Panc1 (cell line): Measurements from ENCODE around the gene HS1BP3. TPM values are rescaled to one million over a fixed set of nuclear protein-coding genes. Genes with fewer than 3 reads are reported as not detected.

ENCODE experiments used
- ATAC-seq: fragments of 200-7000 bp; cut with Tn5 transposase; 2 replicates; pipeline ENCODE4 v1.9.1; 2020; ENCODE audit warnings: mild to moderate bottlenecking, moderate library complexity
- BruUV-seq: library from RNA; stranded (reverse); fragments of 400-500 nt; replicated peaks from 2 replicates; lab custom pipeline; 2021; lab: Mats Ljungman, UMichigan
- CTCF ChIA-PET: fragments of 300-600 bp; sonication (Branson Sonifier 250); formaldehyde crosslinking; loops from one replicate; lab custom pipeline; 2022; ENCODE audit warnings: antibody characterized with exemption; lab: Charles Lee
- POLR2A ChIA-PET: fragments of 300-600 bp; sonication (Branson Sonifier 250); formaldehyde crosslinking; loops from one replicate; lab custom pipeline; 2022; ENCODE audit warnings: antibody characterized with exemption; lab: Charles Lee
- DNase-seq: peaks from one replicate; pipeline ENCODE4 v3.0.0-alpha.2; 2010; ENCODE audit warnings: low read depth, low spot score
- H3K27ac ChIP-seq: 2 replicates; pipeline ENCODE4 v1.5.1; 2011; ENCODE audit warnings: mild to moderate bottlenecking, low read length, inconsistent platforms
- H3K27me3 ChIP-seq: fragments of 200-500 bp; sonication (Bioruptor generic); 2 replicates; pipeline ENCODE4 v1.6.0; 2014; ENCODE audit warnings: low read length, inconsistent platforms; ENCODE audit not compliant: control insufficient read depth, insufficient read depth
- H3K36me3 ChIP-seq: fragments of 200-500 bp; sonication (Bioruptor generic); 2 replicates; pipeline ENCODE4 v1.5.1; 2014; ENCODE audit warnings: inconsistent platforms, mild to moderate bottlenecking, low read length, moderate library complexity; ENCODE audit not compliant: control insufficient read depth, insufficient read depth
- H3K4me1 ChIP-seq: 2 replicates; pipeline ENCODE4 v1.5.1; 2011; ENCODE audit warnings: inconsistent platforms, mild to moderate bottlenecking, low read length, moderate library complexity; ENCODE audit not compliant: control insufficient read depth, insufficient read depth
- H3K4me3 ChIP-seq, 2 experiments: 2 replicates each; pipeline ENCODE4 v1.5.1; 2011 to 2012; ENCODE audit warnings: low read depth in 2 of 2, low read length in 2 of 2, mild to moderate bottlenecking in 2 of 2, inconsistent platforms in 1 of 2, moderate library complexity in 1 of 2
- H3K9me3 ChIP-seq: fragments of 200-500 bp; sonication (Bioruptor generic); 2 replicates; pipeline ENCODE4 v1.5.1; 2014; ENCODE audit warnings: low read depth, mild to moderate bottlenecking, inconsistent platforms, low read length, moderate library complexity; ENCODE audit not compliant: control insufficient read depth, insufficient read depth
- POLR2AphosphoS5 ChIP-seq: IDR thresholded peaks from 2 replicates; pipeline ENCODE4 v1.6.1; 2012; ENCODE audit warnings: mild to moderate bottlenecking, low read depth, low read length, moderate library complexity
- SIN3A ChIP-seq: IDR thresholded peaks from 2 replicates; pipeline ENCODE4 v1.6.1; 2012; ENCODE audit warnings: low read depth, mild to moderate bottlenecking, low read length, moderate library complexity, borderline replicate concordance; ENCODE audit not compliant: insufficient read depth
- TCF7L2 ChIP-seq: IDR thresholded peaks from 2 replicates; pipeline ENCODE4 v1.6.1; 2011; ENCODE audit warnings: mild to moderate bottlenecking, low read depth, low read length, inconsistent platforms
- in situ Hi-C: cut with HindIII; loops from 2 replicates; pipeline ENCODE4 v1.10.0; 2016; ENCODE audit warnings: low sequenced_read_pairs, low pct_unique_long_range_greater_than_20kb
- intact Hi-C: fragments of 100-400 bp; cut with micrococcal nuclease; formaldehyde crosslinking; loops from one replicate; pipeline ENCODE4 v1.10.0; 2022; ENCODE audit not compliant: unreplicated experiment
- total RNA-seq: library from RNA; stranded (reverse); gene quantifications from one replicate; pipeline ENCODE4 v1.2.1, GENCODE V29; 2021; ENCODE audit not compliant: unreplicated experiment
- TF ChIP-seq, protein P1 (sequence below), 2 experiments: IDR thresholded peaks; 2 replicates each; pipeline ENCODE4 v1.6.1; 2011 to 2012; ENCODE audit warnings: low read depth in 2 of 2, control low read depth in 1 of 2, low read length in 1 of 2, mild to moderate bottlenecking in 1 of 2, moderate library complexity in 1 of 2; ENCODE audit not compliant: insufficient read depth in 1 of 2
- TF ChIP-seq, protein P2 (sequence below): fragments of 450-650 bp; IDR thresholded peaks from 2 replicates; pipeline ENCODE4 v1.5.1; 2017; ENCODE audit warnings: mild to moderate bottlenecking

HS1BP3 gene
- total RNA-seq, 1 experiment from 2014 or later, result 46.1 TPM

DNA sequence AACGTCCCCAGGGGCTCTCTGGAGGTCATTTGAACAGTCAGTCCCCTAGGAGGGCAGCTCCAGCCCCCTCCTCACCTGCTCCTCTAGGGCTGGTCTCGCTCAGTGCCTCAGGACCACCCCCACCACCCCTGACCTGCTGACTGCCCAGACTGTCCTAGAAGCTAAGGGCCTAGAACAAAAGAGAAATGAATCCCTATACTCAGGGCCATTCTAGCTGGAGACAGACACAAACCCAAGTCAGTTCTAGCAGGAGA lies 83.0 kb downstream of the HS1BP3 start:
- POLR2A ChIA-PET, result no interaction called here
- no peaks in the 10 kb centered on the region for H3K27me3 ChIP-seq
- no peak for DNase-seq
- in situ Hi-C loops, result no loop called here
- no peaks in the 10 kb centered on the region; the same call in 1 of the 2 replicates for H3K4me1 ChIP-seq
- no peak overlapping the region; the same call in 1 of the 2 replicates for H3K27ac ChIP-seq
- H3K4me3 ChIP-seq, result no peak overlapping the region
- CTCF ChIA-PET, result interaction anchor here (1.1 kb wide), 1 partner anchor 26 kb away, joined by 4 read pairs; no protein-coding TSS in a partner anchor
- no peaks in the 10 kb centered on the region for H3K9me3 ChIP-seq
- no peaks in the 10 kb centered on the region for H3K36me3 ChIP-seq
- no TSS peak for BruUV-seq
- intact Hi-C loops, result no loop called here
- ATAC-seq, result no peak
- TF ChIP-seq SIN3A (no peak), TCF7L2 (no peak), POLR2AphosphoS5 (no peak)
- TF ChIP-seq, protein P1, sequence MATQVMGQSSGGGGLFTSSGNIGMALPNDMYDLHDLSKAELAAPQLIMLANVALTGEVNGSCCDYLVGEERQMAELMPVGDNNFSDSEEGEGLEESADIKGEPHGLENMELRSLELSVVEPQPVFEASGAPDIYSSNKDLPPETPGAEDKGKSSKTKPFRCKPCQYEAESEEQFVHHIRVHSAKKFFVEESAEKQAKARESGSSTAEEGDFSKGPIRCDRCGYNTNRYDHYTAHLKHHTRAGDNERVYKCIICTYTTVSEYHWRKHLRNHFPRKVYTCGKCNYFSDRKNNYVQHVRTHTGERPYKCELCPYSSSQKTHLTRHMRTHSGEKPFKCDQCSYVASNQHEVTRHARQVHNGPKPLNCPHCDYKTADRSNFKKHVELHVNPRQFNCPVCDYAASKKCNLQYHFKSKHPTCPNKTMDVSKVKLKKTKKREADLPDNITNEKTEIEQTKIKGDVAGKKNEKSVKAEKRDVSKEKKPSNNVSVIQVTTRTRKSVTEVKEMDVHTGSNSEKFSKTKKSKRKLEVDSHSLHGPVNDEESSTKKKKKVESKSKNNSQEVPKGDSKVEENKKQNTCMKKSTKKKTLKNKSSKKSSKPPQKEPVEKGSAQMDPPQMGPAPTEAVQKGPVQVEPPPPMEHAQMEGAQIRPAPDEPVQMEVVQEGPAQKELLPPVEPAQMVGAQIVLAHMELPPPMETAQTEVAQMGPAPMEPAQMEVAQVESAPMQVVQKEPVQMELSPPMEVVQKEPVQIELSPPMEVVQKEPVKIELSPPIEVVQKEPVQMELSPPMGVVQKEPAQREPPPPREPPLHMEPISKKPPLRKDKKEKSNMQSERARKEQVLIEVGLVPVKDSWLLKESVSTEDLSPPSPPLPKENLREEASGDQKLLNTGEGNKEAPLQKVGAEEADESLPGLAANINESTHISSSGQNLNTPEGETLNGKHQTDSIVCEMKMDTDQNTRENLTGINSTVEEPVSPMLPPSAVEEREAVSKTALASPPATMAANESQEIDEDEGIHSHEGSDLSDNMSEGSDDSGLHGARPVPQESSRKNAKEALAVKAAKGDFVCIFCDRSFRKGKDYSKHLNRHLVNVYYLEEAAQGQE (IDR thresholded peaks at IDR 0.05; ENCODE audit: insufficient read depth in 1 of 2, low read depth in 2 of 2, low read length in 1 of 2), result no peak
- TF ChIP-seq, protein P2, sequence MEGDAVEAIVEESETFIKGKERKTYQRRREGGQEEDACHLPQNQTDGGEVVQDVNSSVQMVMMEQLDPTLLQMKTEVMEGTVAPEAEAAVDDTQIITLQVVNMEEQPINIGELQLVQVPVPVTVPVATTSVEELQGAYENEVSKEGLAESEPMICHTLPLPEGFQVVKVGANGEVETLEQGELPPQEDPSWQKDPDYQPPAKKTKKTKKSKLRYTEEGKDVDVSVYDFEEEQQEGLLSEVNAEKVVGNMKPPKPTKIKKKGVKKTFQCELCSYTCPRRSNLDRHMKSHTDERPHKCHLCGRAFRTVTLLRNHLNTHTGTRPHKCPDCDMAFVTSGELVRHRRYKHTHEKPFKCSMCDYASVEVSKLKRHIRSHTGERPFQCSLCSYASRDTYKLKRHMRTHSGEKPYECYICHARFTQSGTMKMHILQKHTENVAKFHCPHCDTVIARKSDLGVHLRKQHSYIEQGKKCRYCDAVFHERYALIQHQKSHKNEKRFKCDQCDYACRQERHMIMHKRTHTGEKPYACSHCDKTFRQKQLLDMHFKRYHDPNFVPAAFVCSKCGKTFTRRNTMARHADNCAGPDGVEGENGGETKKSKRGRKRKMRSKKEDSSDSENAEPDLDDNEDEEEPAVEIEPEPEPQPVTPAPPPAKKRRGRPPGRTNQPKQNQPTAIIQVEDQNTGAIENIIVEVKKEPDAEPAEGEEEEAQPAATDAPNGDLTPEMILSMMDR, result no peak

Other genes starting within 250 kb of the HS1BP3 start
- gene RHOB, start 204.0 kb downstream of the HS1BP3 start, total RNA-seq, result 38.9 TPM
- not detected for gene GDF7, start 16.0 kb upstream of the HS1BP3 start, total RNA-seq
- gene LDAH, start 172.0 kb upstream of the HS1BP3 start, total RNA-seq, result 17.2 TPM